ENCODE data around the gene PLA2G4F.

DNA sequence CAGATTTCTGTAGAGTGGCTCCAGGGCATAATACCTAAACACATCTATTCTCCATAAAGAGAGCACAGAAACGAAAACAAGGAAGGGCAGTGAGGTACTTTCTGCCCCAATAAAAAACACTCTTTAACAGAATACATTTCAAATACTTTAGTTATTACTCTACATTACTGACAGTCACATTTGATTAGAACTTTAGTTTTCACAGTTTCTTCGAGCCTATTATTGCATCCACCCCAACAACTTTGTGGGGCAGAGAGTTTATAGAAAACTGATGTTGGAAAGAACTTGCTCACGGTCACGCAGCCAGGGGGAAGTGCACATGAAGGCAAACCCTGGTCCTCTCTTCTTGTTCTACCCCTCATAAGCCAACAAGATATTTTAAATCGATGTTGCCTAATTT lies 42.7 kb upstream of the PLA2G4F start:
- no peak for TF ChIP-seq POLR2A (IDR thresholded peaks at IDR 0.05)
- TF ChIP-seq, protein P1, sequence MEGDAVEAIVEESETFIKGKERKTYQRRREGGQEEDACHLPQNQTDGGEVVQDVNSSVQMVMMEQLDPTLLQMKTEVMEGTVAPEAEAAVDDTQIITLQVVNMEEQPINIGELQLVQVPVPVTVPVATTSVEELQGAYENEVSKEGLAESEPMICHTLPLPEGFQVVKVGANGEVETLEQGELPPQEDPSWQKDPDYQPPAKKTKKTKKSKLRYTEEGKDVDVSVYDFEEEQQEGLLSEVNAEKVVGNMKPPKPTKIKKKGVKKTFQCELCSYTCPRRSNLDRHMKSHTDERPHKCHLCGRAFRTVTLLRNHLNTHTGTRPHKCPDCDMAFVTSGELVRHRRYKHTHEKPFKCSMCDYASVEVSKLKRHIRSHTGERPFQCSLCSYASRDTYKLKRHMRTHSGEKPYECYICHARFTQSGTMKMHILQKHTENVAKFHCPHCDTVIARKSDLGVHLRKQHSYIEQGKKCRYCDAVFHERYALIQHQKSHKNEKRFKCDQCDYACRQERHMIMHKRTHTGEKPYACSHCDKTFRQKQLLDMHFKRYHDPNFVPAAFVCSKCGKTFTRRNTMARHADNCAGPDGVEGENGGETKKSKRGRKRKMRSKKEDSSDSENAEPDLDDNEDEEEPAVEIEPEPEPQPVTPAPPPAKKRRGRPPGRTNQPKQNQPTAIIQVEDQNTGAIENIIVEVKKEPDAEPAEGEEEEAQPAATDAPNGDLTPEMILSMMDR (IDR thresholded peaks at IDR 0.05), result no peak
